GM23248 (cell line): Measurements from ENCODE around the gene IGF2BP2.

Experiments used
- EZH2 ChIP-seq: fragments of 200-600 bp; sonication (generic); IDR thresholded peaks from 2 replicates; pipeline ENCODE4 v1.6.1; 2018; ENCODE audit warnings: antibody characterized with exemption, mild to moderate bottlenecking; ENCODE audit not compliant: insufficient read depth, poor library complexity, severe bottlenecking
- EZH2phosphoT487 ChIP-seq: fragments of 200-600 bp; sonication (generic); IDR thresholded peaks from 2 replicates; pipeline ENCODE4 v1.6.1; 2018; ENCODE audit warnings: antibody characterized with exemption, moderate library complexity, mild to moderate bottlenecking, low read depth; ENCODE audit not compliant: insufficient read depth

DNA sequence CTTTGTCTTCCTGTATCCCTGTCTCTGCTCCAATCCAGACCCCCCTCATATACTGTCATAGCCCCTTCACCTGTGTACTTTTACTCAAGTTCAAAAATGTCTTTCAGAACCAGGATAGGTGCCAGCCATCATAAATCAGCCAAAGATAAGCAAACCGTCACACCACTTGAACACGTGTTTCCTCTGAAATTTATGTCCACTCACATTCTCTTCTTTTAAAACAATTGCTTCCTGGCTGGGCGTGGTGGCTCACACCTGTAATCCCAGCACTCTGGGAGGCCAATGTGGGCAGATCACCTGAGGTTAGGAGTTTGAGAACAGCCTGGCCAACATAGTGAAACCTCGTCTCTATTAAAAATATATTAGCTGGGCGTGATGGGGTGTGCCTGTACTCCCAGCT is 74.1 kb downstream of the IGF2BP2 start:
- TF ChIP-seq EZH2 (no peak), EZH2phosphoT487 (no peak)
